HEK293 (cell line): ENCODE results near the gene C2orf78.
A peak's percentile ranks its signal among the peaks of the same experiment; 100 is the strongest.

Experiments used
- CTCF ChIA-PET: fragments of 350-600 bp; formaldehyde crosslinking; extraction: SDS; loops from one replicate; lab custom pipeline; 2021; ENCODE audit warnings: antibody characterized with exemption; lab: Yijun Ruan, JAX
- POLR2A ChIA-PET: fragments of 300-600 bp; formaldehyde crosslinking; extraction: SDS; loops from one replicate; lab custom pipeline; 2020; ENCODE audit warnings: antibody characterized with exemption, inconsistent platforms; lab: Yijun Ruan, JAX
- H3K27ac ChIP-seq: fragments of 200-500 bp; sonication (Bioruptor generic); 2 replicates; pipeline ENCODE4 v1.5.1; 2014; ENCODE audit warnings: low read depth, low read length, control low read depth, inconsistent platforms; ENCODE audit errors: extremely low read depth
- H3K36me3 ChIP-seq, 2 experiments: fragments of 200-500 bp in 1 of 2; sonication (Bioruptor generic) in 1 of 2; 1 replicate in 1 of 2; 2 replicates in 1 of 2; pipeline ENCODE4 v1.5.1; 2014 to 2017; ENCODE audit warnings: inconsistent platforms in 2 of 2, low read length in 2 of 2; ENCODE audit not compliant: control insufficient read depth in 2 of 2, insufficient read depth in 1 of 2
- H3K4me1 ChIP-seq: fragments of 200-500 bp; sonication (Bioruptor generic); 2 replicates; pipeline ENCODE4 v1.5.1; 2014; ENCODE audit warnings: mild to moderate bottlenecking, low read length, inconsistent platforms; ENCODE audit not compliant: control insufficient read depth, insufficient read depth
- H3K4me3 ChIP-seq: 2 replicates; pipeline ENCODE4 v1.5.1; 2011; ENCODE audit warnings: low read depth, mild to moderate bottlenecking, control low read depth, low read length, moderate library complexity
- H3K9me3 ChIP-seq: fragments of 200-500 bp; sonication (Bioruptor generic); 2 replicates; pipeline ENCODE4 v1.5.1; 2014; ENCODE audit warnings: low read depth, low read length, inconsistent platforms; ENCODE audit not compliant: control insufficient read depth, insufficient read depth
- BCL11A ChIP-seq: fragments of 450-650 bp; formaldehyde crosslinking; IDR thresholded peaks from 2 replicates; pipeline ENCODE4 v1.5.1; 2016; ENCODE audit warnings: low read depth, missing biosample characterization, missing genetic modification characterization
- GFI1B ChIP-seq: fragments of 450-650 bp; formaldehyde crosslinking; IDR thresholded peaks from 2 replicates; pipeline ENCODE4 v1.5.1; 2016; ENCODE audit warnings: missing biosample characterization, missing genetic modification characterization
- KLF9 ChIP-seq: fragments of 450-650 bp; formaldehyde crosslinking; IDR thresholded peaks from 2 replicates; pipeline ENCODE4 v1.5.1; 2016; ENCODE audit warnings: missing biosample characterization, missing genetic modification characterization, low read depth
- MEIS1 ChIP-seq: sonication (generic); formaldehyde crosslinking; IDR thresholded peaks from 2 replicates; pipeline ENCODE4 v1.8.1; 2022; ENCODE audit warnings: missing genetic modification reagents, mild to moderate bottlenecking, borderline replicate concordance
- PRDM1 ChIP-seq: fragments of 450-650 bp; formaldehyde crosslinking; IDR thresholded peaks from 2 replicates; pipeline ENCODE4; 2016; ENCODE audit warnings: missing biosample characterization, missing genetic modification characterization
- SCRT2 ChIP-seq: fragments of 450-650 bp; formaldehyde crosslinking; IDR thresholded peaks from 2 replicates; pipeline ENCODE4 v1.5.1; 2016; ENCODE audit warnings: missing biosample characterization, missing genetic modification characterization
- ZBTB17 ChIP-seq: fragments of 450-650 bp; formaldehyde crosslinking; IDR thresholded peaks from 2 replicates; pipeline ENCODE4 v1.5.1; 2016; ENCODE audit warnings: missing biosample characterization, missing genetic modification characterization
- ZBTB7A ChIP-seq: fragments of 450-650 bp; formaldehyde crosslinking; IDR thresholded peaks from 2 replicates; pipeline ENCODE4 v1.5.1; 2016; ENCODE audit warnings: low read depth, missing biosample characterization, missing genetic modification characterization
- ZFHX2 ChIP-seq: fragments of 450-650 bp; formaldehyde crosslinking; conservative IDR thresholded peaks from 2 replicates; pipeline ENCODE4 v1.5.1; 2016; ENCODE audit warnings: missing biosample characterization, missing genetic modification characterization
- ZNF10 ChIP-seq: fragments of 450-650 bp; formaldehyde crosslinking; IDR thresholded peaks from 2 replicates; pipeline ENCODE4 v1.5.1; 2017; ENCODE audit warnings: missing biosample characterization, missing genetic modification characterization
- ZNF121 ChIP-seq: fragments of 450-650 bp; formaldehyde crosslinking; IDR thresholded peaks from 2 replicates; pipeline ENCODE4 v1.5.1; 2016; ENCODE audit warnings: missing biosample characterization, missing genetic modification characterization
- ZNF175 ChIP-seq: fragments of 450-650 bp; formaldehyde crosslinking; IDR thresholded peaks from 2 replicates; pipeline ENCODE4 v1.5.1; 2016; ENCODE audit warnings: missing biosample characterization, missing genetic modification characterization
- ZNF2 ChIP-seq: fragments of 450-650 bp; formaldehyde crosslinking; IDR thresholded peaks from 2 replicates; pipeline ENCODE4 v1.5.1; 2016; ENCODE audit warnings: missing biosample characterization, missing genetic modification characterization
- ZNF366 ChIP-seq: fragments of 450-650 bp; formaldehyde crosslinking; conservative IDR thresholded peaks from 2 replicates; pipeline ENCODE4 v1.5.1; 2016; ENCODE audit warnings: missing biosample characterization, missing genetic modification characterization
- ZNF394 ChIP-seq: fragments of 450-650 bp; formaldehyde crosslinking; IDR thresholded peaks from 2 replicates; pipeline ENCODE4 v1.5.1; 2016; ENCODE audit warnings: missing biosample characterization, missing genetic modification characterization, mild to moderate bottlenecking, moderate library complexity, borderline replicate concordance
- ZNF626 ChIP-seq: fragments of 450-650 bp; sonication (Bioruptor Pico); formaldehyde crosslinking; IDR thresholded peaks from 2 replicates; pipeline ENCODE4 v1.5.1; 2018; ENCODE audit warnings: missing biosample characterization, missing genetic modification characterization, inconsistent platforms
- ZNF629 ChIP-seq: fragments of 450-650 bp; formaldehyde crosslinking; IDR thresholded peaks from 2 replicates; pipeline ENCODE4 v1.5.1; 2017; ENCODE audit warnings: missing biosample characterization, missing genetic modification characterization
- ZNF654 ChIP-seq: fragments of 450-650 bp; formaldehyde crosslinking; IDR thresholded peaks from 2 replicates; pipeline ENCODE4 v1.5.1; 2016; ENCODE audit warnings: low read depth, missing biosample characterization, missing genetic modification characterization
- ZXDB ChIP-seq: fragments of 450-650 bp; formaldehyde crosslinking; IDR thresholded peaks from 2 replicates; pipeline ENCODE4 v1.5.1; 2016; ENCODE audit warnings: missing biosample characterization, missing genetic modification characterization
- TF ChIP-seq, protein P1 (sequence below): fragments of 450-650 bp; IDR thresholded peaks from 2 replicates; pipeline ENCODE4 v1.5.1; 2018; ENCODE audit warnings: missing biosample characterization, missing genetic modification characterization
- TF ChIP-seq, protein P2 (sequence below): fragments of 450-650 bp; formaldehyde crosslinking; IDR thresholded peaks from 2 replicates; pipeline ENCODE4 v1.5.1; 2016; ENCODE audit warnings: missing biosample characterization, missing genetic modification characterization
- TF ChIP-seq, protein P3 (sequence below): fragments of 450-650 bp; formaldehyde crosslinking; IDR thresholded peaks from 2 replicates; pipeline ENCODE4 v1.5.1; 2016; ENCODE audit warnings: missing biosample characterization, missing genetic modification characterization
- TF ChIP-seq, protein P4 (sequence below): fragments of 450-650 bp; formaldehyde crosslinking; optimal IDR thresholded peaks from 2 replicates; pipeline ENCODE3; 2016; ENCODE audit warnings: missing biosample characterization, mild to moderate bottlenecking, missing genetic modification characterization
- TF ChIP-seq, protein P5 (sequence below): fragments of 450-650 bp; formaldehyde crosslinking; IDR thresholded peaks from 2 replicates; pipeline ENCODE4 v1.5.1; 2016; ENCODE audit warnings: missing biosample characterization, missing genetic modification characterization
- TF ChIP-seq, protein P6 (sequence below): fragments of 450-650 bp; formaldehyde crosslinking; IDR thresholded peaks from 2 replicates; pipeline ENCODE4 v1.5.1; 2016; ENCODE audit warnings: missing biosample characterization, missing genetic modification characterization

C2orf78 gene

DNA sequence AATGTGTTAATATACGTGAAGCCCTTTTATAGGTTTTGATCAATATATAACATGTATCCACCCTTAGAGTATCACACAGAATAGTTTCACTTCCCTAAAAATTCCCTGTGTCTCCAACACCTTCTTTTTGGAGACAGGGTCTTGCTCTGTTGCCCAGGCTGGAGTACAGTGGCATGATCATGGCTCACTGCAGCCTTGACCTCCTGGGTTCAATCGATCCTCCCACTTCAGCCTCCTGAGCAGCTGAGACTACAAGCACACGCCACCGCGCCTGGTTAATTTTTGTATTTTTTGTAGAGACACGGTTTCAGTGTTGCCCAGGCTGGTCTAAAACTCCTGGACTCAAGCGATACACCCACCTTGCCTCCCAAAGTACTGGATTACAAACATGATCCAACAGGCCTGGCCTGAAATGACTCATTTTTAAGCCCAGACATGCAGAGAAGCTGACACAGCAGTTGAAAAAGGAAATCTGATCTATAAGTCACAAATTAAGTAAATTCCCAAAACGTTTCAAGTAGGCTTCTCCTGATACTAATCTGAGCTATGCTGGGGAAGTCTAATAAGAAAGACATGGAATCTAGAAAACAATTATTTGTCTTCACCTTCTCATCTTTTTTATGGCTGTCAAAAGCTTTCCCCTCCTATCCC, 7.0 kb upstream of the C2orf78 start:
- no peak overlapping the region for H3K27ac ChIP-seq
- H3K4me1 ChIP-seq = no peaks in the 10 kb centered on the region
- H3K36me3 ChIP-seq = peaks cover 33 to 50% of the 10 kb centered on the region in 2 experiments
- ChIA-PET POLR2A (no interaction called here), CTCF (interaction anchor here (0.6 to 1.7 kb wide), 4 partner anchors 50 to 659 kb away, joined by 3 to 4 read pairs (median 4); no protein-coding TSS in a partner anchor)
- H3K9me3 ChIP-seq = no peaks in the 10 kb centered on the region
- no peak overlapping the region for H3K4me3 ChIP-seq
- TF ChIP-seq PRDM1 (peak; percentile 52; the same call in 1 of the 2 replicates), ZNF2 (tag by site-specific recombination) (no peak), ZXDB (peak; percentile 42; the same call in 1 of the 2 replicates), ZFHX2 (tag by site-specific recombination) (peak; percentile 43), ZNF366 (tag by site-specific recombination) (peak; percentile 74), GFI1B (tag by site-specific recombination) (no peak), ZNF10 (tag by site-specific recombination) (no peak), ZBTB17 (tag by site-specific recombination) (peak; percentile 62), ZNF394 (tag by site-specific recombination) (peak; percentile 80), SCRT2 (tag by site-specific recombination) (peak; percentile 62), ZNF626 (no peak), ZNF175 (tag by site-specific recombination) (no peak), KLF9 (tag by site-specific recombination) (no peak), MEIS1 (no peak), ZNF654 (tag by site-specific recombination) (no peak), BCL11A (tag by site-specific recombination) (no peak), ZNF121 (tag by site-specific recombination) (peak; percentile 78), ZNF629 (tag by site-specific recombination) (peak; percentile 62; the same call in 1 of the 2 replicates), ZBTB7A (tag by site-specific recombination) (no peak)
- TF ChIP-seq, protein P1, sequence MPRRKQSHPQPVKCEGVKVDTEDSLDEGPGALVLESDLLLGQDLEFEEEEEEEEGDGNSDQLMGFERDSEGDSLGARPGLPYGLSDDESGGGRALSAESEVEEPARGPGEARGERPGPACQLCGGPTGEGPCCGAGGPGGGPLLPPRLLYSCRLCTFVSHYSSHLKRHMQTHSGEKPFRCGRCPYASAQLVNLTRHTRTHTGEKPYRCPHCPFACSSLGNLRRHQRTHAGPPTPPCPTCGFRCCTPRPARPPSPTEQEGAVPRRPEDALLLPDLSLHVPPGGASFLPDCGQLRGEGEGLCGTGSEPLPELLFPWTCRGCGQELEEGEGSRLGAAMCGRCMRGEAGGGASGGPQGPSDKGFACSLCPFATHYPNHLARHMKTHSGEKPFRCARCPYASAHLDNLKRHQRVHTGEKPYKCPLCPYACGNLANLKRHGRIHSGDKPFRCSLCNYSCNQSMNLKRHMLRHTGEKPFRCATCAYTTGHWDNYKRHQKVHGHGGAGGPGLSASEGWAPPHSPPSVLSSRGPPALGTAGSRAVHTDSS (tag by site-specific recombination) = no peak
- TF ChIP-seq, protein P2, sequence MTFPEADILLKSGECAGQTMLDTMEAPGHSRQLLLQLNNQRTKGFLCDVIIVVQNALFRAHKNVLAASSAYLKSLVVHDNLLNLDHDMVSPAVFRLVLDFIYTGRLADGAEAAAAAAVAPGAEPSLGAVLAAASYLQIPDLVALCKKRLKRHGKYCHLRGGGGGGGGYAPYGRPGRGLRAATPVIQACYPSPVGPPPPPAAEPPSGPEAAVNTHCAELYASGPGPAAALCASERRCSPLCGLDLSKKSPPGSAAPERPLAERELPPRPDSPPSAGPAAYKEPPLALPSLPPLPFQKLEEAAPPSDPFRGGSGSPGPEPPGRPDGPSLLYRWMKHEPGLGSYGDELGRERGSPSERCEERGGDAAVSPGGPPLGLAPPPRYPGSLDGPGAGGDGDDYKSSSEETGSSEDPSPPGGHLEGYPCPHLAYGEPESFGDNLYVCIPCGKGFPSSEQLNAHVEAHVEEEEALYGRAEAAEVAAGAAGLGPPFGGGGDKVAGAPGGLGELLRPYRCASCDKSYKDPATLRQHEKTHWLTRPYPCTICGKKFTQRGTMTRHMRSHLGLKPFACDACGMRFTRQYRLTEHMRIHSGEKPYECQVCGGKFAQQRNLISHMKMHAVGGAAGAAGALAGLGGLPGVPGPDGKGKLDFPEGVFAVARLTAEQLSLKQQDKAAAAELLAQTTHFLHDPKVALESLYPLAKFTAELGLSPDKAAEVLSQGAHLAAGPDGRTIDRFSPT (tag by site-specific recombination) = peak; percentile 71; the same call in 1 of the 2 replicates
- TF ChIP-seq, protein P3, sequence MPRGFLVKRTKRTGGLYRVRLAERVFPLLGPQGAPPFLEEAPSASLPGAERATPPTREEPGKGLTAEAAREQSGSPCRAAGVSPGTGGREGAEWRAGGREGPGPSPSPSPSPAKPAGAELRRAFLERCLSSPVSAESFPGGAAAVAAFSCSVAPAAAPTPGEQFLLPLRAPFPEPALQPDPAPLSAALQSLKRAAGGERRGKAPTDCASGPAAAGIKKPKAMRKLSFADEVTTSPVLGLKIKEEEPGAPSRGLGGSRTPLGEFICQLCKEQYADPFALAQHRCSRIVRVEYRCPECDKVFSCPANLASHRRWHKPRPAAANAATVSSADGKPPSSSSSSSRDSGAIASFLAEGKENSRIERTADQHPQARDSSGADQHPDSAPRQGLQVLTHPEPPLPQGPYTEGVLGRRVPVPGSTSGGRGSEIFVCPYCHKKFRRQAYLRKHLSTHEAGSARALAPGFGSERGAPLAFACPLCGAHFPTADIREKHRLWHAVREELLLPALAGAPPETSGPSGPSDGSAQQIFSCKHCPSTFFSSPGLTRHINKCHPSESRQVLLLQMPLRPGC (tag by site-specific recombination) = peak; percentile 43; the same call in 1 of the 2 replicates
- TF ChIP-seq, protein P4, sequence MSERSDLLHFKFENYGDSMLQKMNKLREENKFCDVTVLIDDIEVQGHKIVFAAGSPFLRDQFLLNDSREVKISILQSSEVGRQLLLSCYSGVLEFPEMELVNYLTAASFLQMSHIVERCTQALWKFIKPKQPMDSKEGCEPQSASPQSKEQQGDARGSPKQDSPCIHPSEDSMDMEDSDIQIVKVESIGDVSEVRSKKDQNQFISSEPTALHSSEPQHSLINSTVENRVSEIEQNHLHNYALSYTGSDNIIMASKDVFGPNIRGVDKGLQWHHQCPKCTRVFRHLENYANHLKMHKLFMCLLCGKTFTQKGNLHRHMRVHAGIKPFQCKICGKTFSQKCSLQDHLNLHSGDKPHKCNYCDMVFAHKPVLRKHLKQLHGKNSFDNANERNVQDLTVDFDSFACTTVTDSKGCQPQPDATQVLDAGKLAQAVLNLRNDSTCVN (tag by site-specific recombination) = no peak
- TF ChIP-seq, protein P5, sequence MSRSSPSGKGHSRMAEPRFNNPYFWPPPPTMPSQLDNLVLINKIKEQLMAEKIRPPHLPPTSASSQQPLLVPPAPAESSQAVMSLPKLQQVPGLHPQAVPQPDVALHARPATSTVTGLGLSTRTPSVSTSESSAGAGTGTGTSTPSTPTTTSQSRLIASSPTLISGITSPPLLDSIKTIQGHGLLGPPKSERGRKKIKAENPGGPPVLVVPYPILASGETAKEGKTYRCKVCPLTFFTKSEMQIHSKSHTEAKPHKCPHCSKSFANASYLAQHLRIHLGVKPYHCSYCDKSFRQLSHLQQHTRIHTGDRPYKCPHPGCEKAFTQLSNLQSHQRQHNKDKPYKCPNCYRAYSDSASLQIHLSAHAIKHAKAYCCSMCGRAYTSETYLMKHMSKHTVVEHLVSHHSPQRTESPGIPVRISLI (tag by site-specific recombination) = peak; percentile 39; the same call in 1 of the 2 replicates
- TF ChIP-seq, protein P6, sequence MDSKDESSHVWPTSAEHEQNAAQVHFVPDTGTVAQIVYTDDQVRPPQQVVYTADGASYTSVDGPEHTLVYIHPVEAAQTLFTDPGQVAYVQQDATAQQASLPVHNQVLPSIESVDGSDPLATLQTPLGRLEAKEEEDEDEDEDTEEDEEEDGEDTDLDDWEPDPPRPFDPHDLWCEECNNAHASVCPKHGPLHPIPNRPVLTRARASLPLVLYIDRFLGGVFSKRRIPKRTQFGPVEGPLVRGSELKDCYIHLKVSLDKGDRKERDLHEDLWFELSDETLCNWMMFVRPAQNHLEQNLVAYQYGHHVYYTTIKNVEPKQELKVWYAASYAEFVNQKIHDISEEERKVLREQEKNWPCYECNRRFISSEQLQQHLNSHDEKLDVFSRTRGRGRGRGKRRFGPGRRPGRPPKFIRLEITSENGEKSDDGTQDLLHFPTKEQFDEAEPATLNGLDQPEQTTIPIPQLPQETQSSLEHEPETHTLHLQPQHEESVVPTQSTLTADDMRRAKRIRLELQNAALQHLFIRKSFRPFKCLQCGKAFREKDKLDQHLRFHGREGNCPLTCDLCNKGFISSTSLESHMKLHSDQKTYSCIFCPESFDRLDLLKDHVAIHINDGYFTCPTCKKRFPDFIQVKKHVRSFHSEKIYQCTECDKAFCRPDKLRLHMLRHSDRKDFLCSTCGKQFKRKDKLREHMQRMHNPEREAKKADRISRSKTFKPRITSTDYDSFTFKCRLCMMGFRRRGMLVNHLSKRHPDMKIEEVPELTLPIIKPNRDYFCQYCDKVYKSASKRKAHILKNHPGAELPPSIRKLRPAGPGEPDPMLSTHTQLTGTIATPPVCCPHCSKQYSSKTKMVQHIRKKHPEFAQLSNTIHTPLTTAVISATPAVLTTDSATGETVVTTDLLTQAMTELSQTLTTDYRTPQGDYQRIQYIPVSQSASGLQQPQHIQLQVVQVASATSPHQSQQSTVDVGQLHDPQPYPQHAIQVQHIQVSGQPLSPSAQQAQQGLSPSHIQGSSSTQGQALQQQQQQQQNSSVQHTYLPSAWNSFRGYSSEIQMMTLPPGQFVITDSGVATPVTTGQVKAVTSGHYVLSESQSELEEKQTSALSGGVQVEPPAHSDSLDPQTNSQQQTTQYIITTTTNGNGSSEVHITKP (tag by site-specific recombination) = no peak
